HepG2 (cell line): ENCODE data around the gene KCNJ2. TPM values are rescaled to one million over a fixed set of nuclear protein-coding genes. Genes with fewer than 3 reads are reported as not detected.

Experiments used
- ATAC-seq: fragments of 200-7000 bp; cut with Tn5 transposase; 3 replicates; pipeline ENCODE4 v1.9.1; 2020; ENCODE audit warnings: mild to moderate bottlenecking, moderate library complexity
- BruUV-seq: library from RNA; stranded (reverse); fragments of 400-500 nt; replicated peaks from 2 replicates; lab custom pipeline; 2021; lab: Mats Ljungman, UMichigan
- CTCF ChIA-PET: fragments of 300-600 bp; formaldehyde crosslinking; extraction: SDS; loops from one replicate; lab custom pipeline; 2021; ENCODE audit warnings: low total read pairs, inconsistent platforms, low intra/inter-chr PET ratio; lab: Yijun Ruan, JAX
- POLR2A ChIA-PET: fragments of 350-600 bp; sonication (Branson Sonifier 250); formaldehyde crosslinking; loops from one replicate; lab custom pipeline; 2020; ENCODE audit warnings: antibody characterized with exemption, inconsistent platforms; lab: Yijun Ruan, JAX
- DNase-seq: peaks from one replicate; pipeline ENCODE4 v3.0.0-alpha.2; 2015; ENCODE audit warnings: low spot score
- FAIRE-seq: peaks from 3 replicates; lab custom pipeline; 2011; peaks lifted over from hg19 to GRCh38; lab: Jason Lieb, UNC
- H2AFZ ChIP-seq: one replicate; pipeline ENCODE4 v1.6.1; 2011; ENCODE audit warnings: low read length, inconsistent platforms
- H3K27ac ChIP-seq: fragments of 300-600 bp; 3 replicates; pipeline ENCODE4 v1.8.0; 2011; ENCODE audit warnings: mixed run types, mild to moderate bottlenecking, mixed read lengths, low read length, inconsistent platforms; ENCODE audit not compliant: insufficient read depth; ENCODE audit errors: extremely low read length
- H3K27me3 ChIP-seq, 2 experiments: fragments of 200-600 bp in 1 of 2; 2 replicates in 1 of 2; 3 replicates in 1 of 2; pipeline versions ENCODE4 v1.6.0 to v1.8.0; 2011; ENCODE audit warnings: low read length in 2 of 2, mild to moderate bottlenecking in 2 of 2, moderate library complexity in 2 of 2, inconsistent platforms in 1 of 2; ENCODE audit not compliant: insufficient read depth in 2 of 2, control insufficient read depth in 1 of 2
- H3K36me3 ChIP-seq, 2 experiments: fragments of 200-600 bp in 1 of 2; replicated peaks in 1 of 2; 2 replicates in 1 of 2; 3 replicates in 1 of 2; pipeline versions ENCODE4 v1.5.1 to v1.8.0; 2011; ENCODE audit warnings: low read length in 2 of 2, inconsistent platforms in 1 of 2; ENCODE audit not compliant: insufficient read depth in 2 of 2, control insufficient read depth in 1 of 2
- H3K4me1 ChIP-seq: 2 replicates; pipeline ENCODE4 v1.5.1; 2012; ENCODE audit warnings: low read length, inconsistent platforms; ENCODE audit not compliant: insufficient read depth
- H3K4me2 ChIP-seq: 2 replicates; pipeline ENCODE4 v1.6.0; 2011; ENCODE audit warnings: low read depth, low read length, inconsistent platforms
- H3K4me3 ChIP-seq, 3 experiments: fragments of 200-600 bp in 1 of 3; sonication (generic), shearing (Covaris generic) in 1 of 3; replicated peaks in 1 of 3; 2 replicates each; pipeline ENCODE4 v1.5.1; 2011 to 2016; ENCODE audit warnings: low read length in 3 of 3, inconsistent platforms in 2 of 3, low read depth in 2 of 3, mild to moderate bottlenecking in 2 of 3, control low read depth in 1 of 3, mixed read lengths in 1 of 3; ENCODE audit not compliant: insufficient read depth in 1 of 3
- H3K79me2 ChIP-seq: one replicate; pipeline ENCODE4 v1.6.1; 2011; ENCODE audit warnings: low read length, inconsistent platforms; ENCODE audit not compliant: insufficient read depth
- H3K9ac ChIP-seq: 2 replicates; pipeline ENCODE4 v1.6.0; 2011; ENCODE audit warnings: mild to moderate bottlenecking, low read depth, low read length, inconsistent platforms; ENCODE audit not compliant: insufficient read depth
- H3K9me3 ChIP-seq: 2 replicates; pipeline ENCODE4 v1.5.1; 2012; ENCODE audit warnings: mild to moderate bottlenecking, low read length
- H4K20me1 ChIP-seq: 2 replicates; pipeline ENCODE4 v1.6.0; 2011; ENCODE audit warnings: inconsistent platforms, mild to moderate bottlenecking, low read length, moderate library complexity; ENCODE audit not compliant: insufficient read depth
- ATF7-NPFF ChIP-seq: sonication (generic); formaldehyde crosslinking; IDR thresholded peaks from 2 replicates; pipeline ENCODE4 v1.8.1; 2023; ENCODE audit warnings: mild to moderate bottlenecking, low read depth, missing genetic modification reagents, moderate library complexity
- ETV5 ChIP-seq: IDR thresholded peaks from 2 replicates; pipeline ENCODE4 v1.6.1; 2018; ENCODE audit warnings: missing biosample characterization, missing genetic modification reagents, inconsistent platforms, borderline replicate concordance
- IKZF4 ChIP-seq: sonication (generic); formaldehyde crosslinking; IDR thresholded peaks from 2 replicates; pipeline ENCODE4 v1.5.1; 2020; ENCODE audit warnings: borderline replicate concordance, mild to moderate bottlenecking, low read depth, missing genetic modification reagents; ENCODE audit errors: not compliant biosample characterization
- LRRFIP1 ChIP-seq: sonication (generic); formaldehyde crosslinking; conservative IDR thresholded peaks from 2 replicates; pipeline ENCODE4 v1.4.0; 2020; ENCODE audit warnings: missing genetic modification reagents
- MAF1 ChIP-seq: sonication (generic); formaldehyde crosslinking; IDR thresholded peaks from 2 replicates; pipeline ENCODE4 v1.5.0; 2020; ENCODE audit warnings: missing genetic modification reagents, borderline replicate concordance
- RBAK ChIP-seq: sonication (generic); formaldehyde crosslinking; IDR thresholded peaks from 2 replicates; pipeline ENCODE4 v1.5.1; 2020; ENCODE audit warnings: mild to moderate bottlenecking, missing genetic modification reagents
- SYNCRIP ChIP-seq: fragments of 200-400 bp; formaldehyde crosslinking; IDR thresholded peaks from 2 replicates; pipeline ENCODE4 v1.6.1; 2018; ENCODE audit warnings: mild to moderate bottlenecking, low read depth, low read length; ENCODE audit not compliant: insufficient read depth
- TFDP2 ChIP-seq: sonication (generic); formaldehyde crosslinking; IDR thresholded peaks from 2 replicates; pipeline ENCODE4 v1.4.0; 2020; ENCODE audit warnings: missing genetic modification reagents
- YY1 ChIP-seq: IDR thresholded peaks from 2 replicates; pipeline ENCODE4 v1.6.1; 2011; ENCODE audit warnings: low read length, low read depth, moderate library complexity, mild to moderate bottlenecking; ENCODE audit not compliant: insufficient read depth, insufficient replicate concordance
- ZKSCAN1 ChIP-seq: fragments of 150-350 bp; IDR thresholded peaks from 2 replicates; pipeline ENCODE4 v1.6.1; 2014; ENCODE audit warnings: low read length
- ZNF274 ChIP-seq: sonication (generic); formaldehyde crosslinking; IDR thresholded peaks from 2 replicates; pipeline ENCODE4 v1.5.1; 2020; ENCODE audit warnings: mild to moderate bottlenecking, missing genetic modification reagents
- ZNF562 ChIP-seq: sonication (generic); formaldehyde crosslinking; IDR thresholded peaks from 2 replicates; pipeline ENCODE4 v1.8.0; 2022; ENCODE audit warnings: missing genetic modification reagents, borderline replicate concordance
- ZNF687 ChIP-seq: sonication (generic); formaldehyde crosslinking; IDR thresholded peaks from 2 replicates; pipeline ENCODE4 v1.5.1; 2020; ENCODE audit warnings: mild to moderate bottlenecking, missing genetic modification reagents, moderate library complexity
- WGBS: methylation state at CpG from one replicate; pipeline ENCODE4 v1.1.6; 2017; ENCODE audit warnings: low lambda C conversion rate; 5-methylcytosine and 5-hydroxymethylcytosine counted together
- in situ Hi-C: cut with HindIII; loops from 2 replicates; pipeline ENCODE4 v1.10.0; 2017; ENCODE audit warnings: low pct_unique_long_range_greater_than_20kb; ENCODE audit not compliant: extremely low pct_ligation_motif_present
- intact Hi-C: fragments of 100-400 bp; cut with micrococcal nuclease; formaldehyde crosslinking; loops from one replicate; pipeline ENCODE4 v1.10.0; 2022; ENCODE audit not compliant: unreplicated experiment
- polyA plus RNA-seq, 8 experiments: library from polyadenylated mRNA; depleted of rRNA in 3 of 8; stranded (reverse) in 7 of 8; unstranded in 1 of 8; fragments of >200 nt; fragmentation: Illumina TruSeq in 4 of 8; extraction: Trizol in 4 of 8; gene quantifications; 2 replicates each; pipeline versions ENCODE4 v1.2.1 to v1.2.3, GENCODE V29; 2011 to 2016; ENCODE audit warnings: low read depth in 4 of 8, missing spikeins in 1 of 8, mixed read lengths in 1 of 8; ENCODE audit not compliant: insufficient read depth in 1 of 8
- total RNA-seq, 5 experiments: library from RNA; depleted of rRNA; stranded (reverse); fragments of >200 nt; fragmentation: Illumina TruSeq; extraction: Trizol; gene quantifications; 2 replicates each; pipeline ENCODE4 v1.2.3, GENCODE V29; 2016; ENCODE audit warnings: low read depth in 1 of 5

Gene KCNJ2
- total and polyA plus RNA-seq, 2 of the 13 experiments (the other 11 are each of a cell fraction or from before 2014, with no cell fraction given): not detected

- TF ChIP-seq ZKSCAN1: no peak
- TF ChIP-seq YY1: no peak
- no peak for TF ChIP-seq IKZF4
- no peak for TF ChIP-seq ATF7-NPFF (CRISPR knock-in tag)
- TF ChIP-seq ZNF562 (CRISPR knock-in tag): no peak
- TF ChIP-seq MAF1 (CRISPR knock-in tag): no peak
- TF ChIP-seq, all 625 proteins: peak for 0
Measured at GRCh38 chr17:70121126-70121525, 48.2 kb upstream of the KCNJ2 start (continued).

DNA sequence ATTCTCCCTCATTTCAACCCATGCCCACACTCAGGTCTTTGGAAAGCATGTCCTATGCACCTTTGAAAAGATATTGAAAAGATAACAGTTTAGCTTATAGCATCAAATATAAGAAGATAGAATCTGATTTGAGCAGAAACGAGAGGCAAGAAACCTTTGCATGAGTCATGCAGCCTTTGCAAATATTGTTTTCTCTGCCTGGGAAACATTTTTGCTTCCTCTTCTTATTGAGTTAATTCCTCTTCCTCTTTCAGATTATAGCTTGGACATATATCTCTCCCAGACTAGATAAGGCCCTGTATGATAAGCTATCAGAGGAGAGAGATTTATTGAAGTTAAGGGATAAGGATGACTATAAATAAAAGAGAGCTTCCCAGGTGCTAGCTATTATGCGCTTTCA, 46.1 kb upstream of the KCNJ2 start:
- Histone ChIP-seq H3K4me2 (no peak overlapping the region), H3K4me3 (no peak overlapping the region), H3K36me3 (no peaks in the 10 kb centered on the region), H3K79me2 (no peaks in the 10 kb centered on the region), H3K4me1 (no peaks in the 10 kb centered on the region), H3K9ac (no peak overlapping the region), H3K27me3 (no peaks in the 10 kb centered on the region), H3K9me3 (peaks cover 22% of the 10 kb centered on the region; the same call in 1 of the 2 replicates), H3K27ac (no peak overlapping the region), H4K20me1 (no peaks in the 10 kb centered on the region), H2AFZ (no peak overlapping the region)
- CTCF ChIA-PET: no interaction called here
- no TSS peak for BruUV-seq
- in situ Hi-C loops: no loop called here
- intact Hi-C loops: no loop called here
- ATAC-seq: no peak
- 36% methylated on average over 2 of the region's 2 CpGs for WGBS
- no peak for FAIRE-seq
- DNase-seq: no peak
- POLR2A ChIA-PET: no interaction called here
- TF ChIP-seq LRRFIP1 (CRISPR knock-in tag): no peak
- TF ChIP-seq ZNF274 (CRISPR knock-in tag): no peak
- no peak for TF ChIP-seq TFDP2 (CRISPR knock-in tag)
- no peak for TF ChIP-seq ZNF687 (CRISPR knock-in tag)
- no peak for TF ChIP-seq ETV5
- no peak for TF ChIP-seq RBAK (CRISPR knock-in tag)
- TF ChIP-seq SYNCRIP: no peak
- TF ChIP-seq, all 625 proteins: peak for 0
